Testis (tissue), 3 donors: ENCODE measurements around the gene ZBTB17. TPM values are rescaled to one million over a fixed set of nuclear protein-coding genes. Genes with fewer than 3 reads are reported as not detected.
"Not testable (repeated sequence)": the region's sequence is repeated elsewhere in the genome, so short reads cannot be mapped to it uniquely, and the experiment has no call there.

Experiments used
- DNase-seq: peaks from one replicate; pipeline ENCODE4 v3.0.0-alpha.2; 2019
- H3K27ac ChIP-seq, 2 donors: fragments of 200-600 bp; sonication (generic); one replicate each; pipeline ENCODE4 v1.5.1; 2019
- H3K27me3 ChIP-seq: fragments of 200-600 bp; sonication (generic); one replicate; pipeline ENCODE4 v1.5.1; 2019
- H3K36me3 ChIP-seq: fragments of 200-600 bp; sonication (generic); one replicate; pipeline ENCODE4 v1.5.1; 2017; ENCODE audit warnings: low read depth; ENCODE audit errors: missing control alignments
- H3K4me1 ChIP-seq: fragments of 200-600 bp; sonication (generic); one replicate; pipeline ENCODE4 v1.5.1; 2019
- H3K4me3 ChIP-seq, 2 donors: fragments of 200-600 bp; sonication (generic); one replicate each; pipeline ENCODE4 v1.5.1; 2017 to 2019
- H3K9me3 ChIP-seq: fragments of 200-600 bp; sonication (generic); one replicate; pipeline ENCODE4 v1.5.1; 2017
- POLR2A ChIP-seq: fragments of 450-650 bp; IDR thresholded peaks from one replicate; pipeline ENCODE4 v1.6.1; 2017; ENCODE audit warnings: antibody characterized with exemption, mild to moderate bottlenecking, moderate library complexity
- WGBS, 2 donors: methylation state at CpG; one replicate each; pipeline ENCODE4 v1.1.5; 2018; 5-methylcytosine and 5-hydroxymethylcytosine counted together
- intact Hi-C: fragments of 100-400 bp; cut with DNase I; formaldehyde crosslinking; loops from one replicate; pipeline ENCODE4 v1.15.1; 2023; ENCODE audit warnings: low total_unique reads
- polyA plus RNA-seq: library from polyadenylated mRNA; stranded (reverse); fragments of 350-450 nt; fragmentation: Illumina TruSeq; extraction: RNeasy Lipid Tissue Mini Kit (QIAGEN cat#74804); gene quantifications from one replicate; pipeline ENCODE4 v1.2.3, GENCODE V29; 2014; ENCODE audit warnings: low read depth, low replicate concordance; ENCODE audit not compliant: insufficient read depth
- total RNA-seq, 2 donors: library from RNA; depleted of rRNA; stranded (reverse); fragments of >200 nt; gene quantifications; one replicate each; pipeline ENCODE4 v1.2.3, GENCODE V29; 2016
- TF ChIP-seq, protein P1 (sequence below), 3 experiments: fragments of 450-650 bp in 2 of 3; fragments of 200-600 bp in 1 of 3; sonication (generic) in 1 of 3; IDR thresholded peaks; one replicate each; pipeline ENCODE4 v1.5.1; 2016 to 2019; ENCODE audit warnings: antibody characterized with exemption in 3 of 3, mild to moderate bottlenecking in 2 of 3, moderate library complexity in 1 of 3

Gene ZBTB17
- total and polyA plus RNA-seq, 3 donors from 2014 or later: 53.6 to 65.8 (median 60.2) TPM

DNA sequence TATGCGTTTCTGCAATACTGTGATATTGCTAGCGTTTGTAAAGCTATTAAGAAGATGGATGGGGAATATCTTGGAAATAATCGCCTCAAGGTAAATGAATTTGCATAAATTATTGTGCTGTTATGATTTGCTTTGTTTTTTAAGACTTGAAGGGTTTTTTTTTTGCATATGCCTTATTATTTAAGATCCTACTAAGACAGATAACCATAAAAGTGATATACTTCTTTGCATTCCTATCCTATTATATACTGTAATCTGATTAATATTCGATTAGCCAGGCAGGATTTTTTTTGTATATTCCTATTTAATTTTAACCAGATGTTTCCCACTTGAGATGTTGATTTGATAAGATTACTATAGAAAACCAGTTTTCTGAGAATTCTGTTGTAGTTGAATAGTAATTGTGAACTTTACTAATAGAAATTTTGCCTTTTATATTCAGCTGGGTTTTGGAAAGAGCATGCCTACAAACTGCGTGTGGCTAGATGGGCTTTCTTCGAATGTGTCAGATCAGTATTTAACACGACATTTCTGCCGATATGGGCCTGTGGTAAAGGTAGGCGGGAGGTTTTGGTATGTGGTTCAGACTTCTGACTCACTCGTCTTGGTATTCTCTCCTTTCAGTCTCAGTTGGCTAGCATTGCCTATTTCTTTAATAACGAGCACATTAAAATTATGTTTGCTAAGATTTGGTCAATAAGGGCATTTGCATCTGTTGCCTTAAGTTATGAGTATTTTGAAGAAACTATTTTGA is 56.8 kb downstream of the ZBTB17 start:
- H3K4me1 ChIP-seq: no peaks in the 10 kb centered on the region
- intact Hi-C loops: no loop called here
- TF ChIP-seq, protein P1, sequence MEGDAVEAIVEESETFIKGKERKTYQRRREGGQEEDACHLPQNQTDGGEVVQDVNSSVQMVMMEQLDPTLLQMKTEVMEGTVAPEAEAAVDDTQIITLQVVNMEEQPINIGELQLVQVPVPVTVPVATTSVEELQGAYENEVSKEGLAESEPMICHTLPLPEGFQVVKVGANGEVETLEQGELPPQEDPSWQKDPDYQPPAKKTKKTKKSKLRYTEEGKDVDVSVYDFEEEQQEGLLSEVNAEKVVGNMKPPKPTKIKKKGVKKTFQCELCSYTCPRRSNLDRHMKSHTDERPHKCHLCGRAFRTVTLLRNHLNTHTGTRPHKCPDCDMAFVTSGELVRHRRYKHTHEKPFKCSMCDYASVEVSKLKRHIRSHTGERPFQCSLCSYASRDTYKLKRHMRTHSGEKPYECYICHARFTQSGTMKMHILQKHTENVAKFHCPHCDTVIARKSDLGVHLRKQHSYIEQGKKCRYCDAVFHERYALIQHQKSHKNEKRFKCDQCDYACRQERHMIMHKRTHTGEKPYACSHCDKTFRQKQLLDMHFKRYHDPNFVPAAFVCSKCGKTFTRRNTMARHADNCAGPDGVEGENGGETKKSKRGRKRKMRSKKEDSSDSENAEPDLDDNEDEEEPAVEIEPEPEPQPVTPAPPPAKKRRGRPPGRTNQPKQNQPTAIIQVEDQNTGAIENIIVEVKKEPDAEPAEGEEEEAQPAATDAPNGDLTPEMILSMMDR (IDR thresholded peaks at IDR 0.05): no peak
- no peak for TF ChIP-seq POLR2A

DNA sequence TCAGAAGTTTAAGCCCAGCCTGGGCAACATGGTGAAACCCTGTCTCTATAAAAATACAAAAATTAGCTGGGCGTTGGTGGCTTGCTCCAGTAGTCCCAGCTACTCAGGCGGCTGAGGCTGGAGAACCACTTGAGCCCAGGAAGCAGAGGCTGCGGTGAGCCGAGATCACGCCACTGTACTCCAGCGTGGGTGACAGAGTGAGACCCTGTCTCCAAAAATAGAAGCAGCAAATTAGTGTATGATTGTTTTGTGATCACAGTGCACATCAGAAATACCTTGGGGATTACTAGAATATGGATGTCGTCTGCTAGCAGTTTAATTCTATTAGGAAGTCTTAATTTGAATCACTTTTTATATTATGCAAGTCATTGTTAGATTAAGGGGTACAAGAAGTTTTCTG is 59.0 kb downstream of the ZBTB17 start:
- no peaks in the 10 kb centered on the region for H3K4me1 ChIP-seq
- TF ChIP-seq, protein P1 (IDR thresholded peaks at IDR 0.05): no peak
- TF ChIP-seq POLR2A: no peak
- WGBS, 2 donors: 85 to 89% methylated on average over 7 of the region's 7 CpGs
- intact Hi-C loops: no loop called here
- H3K36me3 ChIP-seq: no peaks in the 10 kb centered on the region
- DNase-seq: no peak
- no peaks in the 10 kb centered on the region for H3K9me3 ChIP-seq
- H3K27ac ChIP-seq: no peak overlapping the region
- no peaks in the 10 kb centered on the region for H3K27me3 ChIP-seq
- no peak overlapping the region for H3K4me3 ChIP-seq

More for the DNA sequence above, 56.8 kb downstream of the ZBTB17 start:
- DNase-seq: no peak
- no peak overlapping the region for H3K27ac ChIP-seq
- no peaks in the 10 kb centered on the region for H3K9me3 ChIP-seq
- no peaks in the 10 kb centered on the region for H3K27me3 ChIP-seq
- H3K36me3 ChIP-seq: no peaks in the 10 kb centered on the region
- WGBS, 2 donors: 88 to 94% methylated on average over 11 of the region's 11 CpGs
- H3K4me3 ChIP-seq: no peak overlapping the region

GRCh38 chr1:15916417-15916816 is 59.5 kb downstream of the ZBTB17 start:
- Histone ChIP-seq H3K27ac (no peak overlapping the region), H3K27me3 (no peaks in the 10 kb centered on the region), H3K36me3 (no peaks in the 10 kb centered on the region), H3K4me1 (no peaks in the 10 kb centered on the region), H3K4me3 (no peak overlapping the region), H3K9me3 (no peaks in the 10 kb centered on the region)
- 74 to 77% methylated on average over 4 of the region's 4 CpGs for WGBS, 2 donors
- intact Hi-C loops: no loop called here
- DNase-seq: no peak
- TF ChIP-seq, protein P1 (IDR thresholded peaks at IDR 0.05): no peak
- TF ChIP-seq POLR2A: no peak

DNA sequence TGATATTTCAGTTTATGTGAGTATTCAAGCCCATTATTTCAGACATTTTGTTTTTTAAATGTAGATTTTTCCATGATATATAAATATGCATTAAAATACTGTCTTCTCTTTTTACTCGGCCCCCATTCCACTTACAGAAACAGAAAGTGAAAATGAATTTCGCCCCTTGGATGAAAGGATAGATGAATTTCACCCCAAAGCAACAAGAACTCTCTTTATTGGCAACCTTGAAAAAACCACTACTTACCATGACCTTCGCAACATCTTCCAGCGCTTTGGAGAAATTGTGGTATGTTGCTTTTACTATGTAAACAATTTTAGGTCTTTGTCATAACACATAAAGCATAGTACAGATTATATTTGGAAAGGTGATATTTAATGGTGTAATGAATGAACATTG is 59.9 kb downstream of the ZBTB17 start:
- intact Hi-C loops: no loop called here
- Histone ChIP-seq H3K36me3 (no peaks in the 10 kb centered on the region), H3K4me1 (no peaks in the 10 kb centered on the region), H3K9me3 (no peaks in the 10 kb centered on the region), H3K27ac (no peak overlapping the region), H3K4me3 (no peak overlapping the region), H3K27me3 (no peaks in the 10 kb centered on the region)
- WGBS, 2 donors: 71 to 78% methylated on average over 4 of the region's 4 CpGs
- TF ChIP-seq, protein P1 (IDR thresholded peaks at IDR 0.05): no peak
- TF ChIP-seq POLR2A: no peak
- no peak for DNase-seq

GRCh38 chr1:15913607-15914006 is 62.3 kb downstream of the ZBTB17 start:
- intact Hi-C loops: not testable (repeated sequence)

More at GRCh38 chr1:15913607-15914006, 62.3 kb downstream of the ZBTB17 start:
- not testable (repeated sequence) for DNase-seq, H3K36me3 ChIP-seq, H3K27ac ChIP-seq, H3K4me3 ChIP-seq, H3K4me1 ChIP-seq, H3K9me3 ChIP-seq, H3K27me3 ChIP-seq
- WGBS, 2 donors: 95 to 97% methylated on average over 3 of the region's 3 CpGs
